Stomach (tissue), 9 donors: Measurements from ENCODE around the gene NRG2. TPM values are rescaled to one million over a fixed set of nuclear protein-coding genes. Genes with fewer than 3 reads are reported as not detected.
A peak's percentile ranks its signal among the peaks of the same experiment; 100 is the strongest.

Source experiments
- DNase-seq, 2 donors: peaks; one replicate each; pipeline versions ENCODE4 v3.0.0 to v3.0.0-alpha.2; 2013 to 2019
- H3K27ac ChIP-seq, 5 donors: fragments of 200-600 bp in 4 of 5; sonication (generic) in 4 of 5; one replicate each; pipeline ENCODE4 v1.5.1; 2013 to 2019; ENCODE audit warnings: mild to moderate bottlenecking in 1 of 5, moderate library complexity in 1 of 5
- H3K27me3 ChIP-seq, 3 donors: fragments of 200-600 bp; sonication (generic); one replicate each; pipeline ENCODE4 v1.5.1; 2017 to 2019; ENCODE audit warnings: mixed run types in 1 of 3
- H3K36me3 ChIP-seq, 4 donors: fragments of 200-600 bp; sonication (generic); 1 replicate in 3 of 4; 2 replicates in 1 of 4; pipeline ENCODE4 v1.5.1; 2016 to 2019
- H3K4me1 ChIP-seq, 4 donors: fragments of 200-600 bp; sonication (generic); one replicate each; pipeline ENCODE4 v1.5.1; 2016 to 2019
- H3K4me3 ChIP-seq, 4 donors: fragments of 200-600 bp; sonication (generic) in 3 of 4; one replicate each; pipeline ENCODE4 v1.5.1; 2016 to 2019; ENCODE audit warnings: mild to moderate bottlenecking in 1 of 4
- H3K9me3 ChIP-seq, 4 donors: fragments of 200-600 bp; sonication (generic); one replicate each; pipeline ENCODE4 v1.5.1; 2016 to 2019
- EP300 ChIP-seq: sonication (generic); formaldehyde crosslinking; IDR thresholded peaks from one replicate; pipeline ENCODE4 v1.6.1; 2017; ENCODE audit warnings: antibody characterized with exemption
- POLR2A ChIP-seq, 4 donors: fragments of 450-650 bp; IDR thresholded peaks; one replicate each; pipeline ENCODE4 v1.6.1; 2016; ENCODE audit warnings: antibody characterized with exemption in 4 of 4, control low read depth in 2 of 4, mild to moderate bottlenecking in 1 of 4, moderate library complexity in 1 of 4
- POLR2AphosphoS5 ChIP-seq, 3 donors: sonication (generic); formaldehyde crosslinking; IDR thresholded peaks; one replicate each; pipeline ENCODE4 v1.6.1; 2016; ENCODE audit warnings: antibody characterized with exemption in 3 of 3
- WGBS, 5 donors: extraction: QIAGEN DNeasy Blood & Tissue Kit in 3 of 5; methylation state at CpG; one replicate each; pipeline versions ENCODE4 v1.1.5 to v1.1.7; 2013 to 2018; 5-methylcytosine and 5-hydroxymethylcytosine counted together
- intact Hi-C: fragments of 100-400 bp; cut with DNase I; formaldehyde crosslinking; loops from one replicate; pipeline ENCODE4 v1.15.1; 2023; ENCODE audit warnings: low total_unique reads
- polyA plus RNA-seq, 3 donors: library from polyadenylated mRNA; stranded (reverse); fragments of 200-250 nt; gene quantifications; one replicate each; pipeline ENCODE4 v1.2.3, GENCODE V29; 2013
- total RNA-seq, 5 donors: library from RNA; depleted of rRNA; stranded (reverse); fragments of >200 nt; gene quantifications; one replicate each; pipeline versions ENCODE4 v1.1.0 to v1.2.3, GENCODE V29; 2014 to 2016
- TF ChIP-seq, protein P1 (sequence below), 7 experiments: fragments of 450-650 bp in 4 of 7; fragments of 200-600 bp in 3 of 7; sonication (generic) in 3 of 7; IDR thresholded peaks; one replicate each; pipeline ENCODE4 v1.5.1; 2016 to 2019; ENCODE audit warnings: antibody characterized with exemption in 7 of 7, control low read depth in 2 of 7, mild to moderate bottlenecking in 1 of 7
- donor health status: healthy with polysubstance abuse.
- donor health status: Bipolar disorder and iron deficiency.
- donor health status: healthy.

Gene NRG2
- total and polyA plus RNA-seq, 8 donors = 0.25 to 22.2 (median 1.2) TPM; not detected in 1

GRCh38 chr5:140083120-140083519 is 40.0 kb upstream of the NRG2 start:
- TF ChIP-seq, protein P1, sequence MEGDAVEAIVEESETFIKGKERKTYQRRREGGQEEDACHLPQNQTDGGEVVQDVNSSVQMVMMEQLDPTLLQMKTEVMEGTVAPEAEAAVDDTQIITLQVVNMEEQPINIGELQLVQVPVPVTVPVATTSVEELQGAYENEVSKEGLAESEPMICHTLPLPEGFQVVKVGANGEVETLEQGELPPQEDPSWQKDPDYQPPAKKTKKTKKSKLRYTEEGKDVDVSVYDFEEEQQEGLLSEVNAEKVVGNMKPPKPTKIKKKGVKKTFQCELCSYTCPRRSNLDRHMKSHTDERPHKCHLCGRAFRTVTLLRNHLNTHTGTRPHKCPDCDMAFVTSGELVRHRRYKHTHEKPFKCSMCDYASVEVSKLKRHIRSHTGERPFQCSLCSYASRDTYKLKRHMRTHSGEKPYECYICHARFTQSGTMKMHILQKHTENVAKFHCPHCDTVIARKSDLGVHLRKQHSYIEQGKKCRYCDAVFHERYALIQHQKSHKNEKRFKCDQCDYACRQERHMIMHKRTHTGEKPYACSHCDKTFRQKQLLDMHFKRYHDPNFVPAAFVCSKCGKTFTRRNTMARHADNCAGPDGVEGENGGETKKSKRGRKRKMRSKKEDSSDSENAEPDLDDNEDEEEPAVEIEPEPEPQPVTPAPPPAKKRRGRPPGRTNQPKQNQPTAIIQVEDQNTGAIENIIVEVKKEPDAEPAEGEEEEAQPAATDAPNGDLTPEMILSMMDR (IDR thresholded peaks at IDR 0.05) = no peak
- TF ChIP-seq POLR2AphosphoS5 (IDR thresholded peaks at IDR 0.05) = no peak
- TF ChIP-seq EP300 = no peak
- Histone ChIP-seq H3K27ac (no peak overlapping the region), H3K36me3 (no peaks in the 10 kb centered on the region), H3K27me3 (no peaks in the 10 kb centered on the region), H3K9me3 (no peaks in the 10 kb centered on the region), H3K4me3 (no peak overlapping the region), H3K4me1 (peaks cover 0 to 7% (median 0%) of the 10 kb centered on the region in 4 donors)
- no peak for DNase-seq
- intact Hi-C loops = no loop called here
- WGBS, 5 donors = 63 to 80% (median 64%) methylated on average over 1 of the region's 1 CpG

- intact Hi-C loops = no loop called here
- H3K9me3 ChIP-seq = no peaks in the 10 kb centered on the region
- H3K4me1 ChIP-seq = peaks cover 0 to 4% (median 4%) of the 10 kb centered on the region in 4 donors
- no peak overlapping the region for H3K27ac ChIP-seq
- H3K27me3 ChIP-seq = no peaks in the 10 kb centered on the region
- no peak overlapping the region for H3K4me3 ChIP-seq
- TF ChIP-seq, protein P1 (IDR thresholded peaks at IDR 0.05) = no peak
- TF ChIP-seq EP300 (no peak), POLR2AphosphoS5 (IDR thresholded peaks at IDR 0.05) (no peak), POLR2A (IDR thresholded peaks at IDR 0.05) (no peak)
- H3K36me3 ChIP-seq = no peaks in the 10 kb centered on the region
- DNase-seq = no peak
- WGBS, 5 donors = 66 to 78% (median 76%) methylated on average over 2 of the region's 2 CpGs
These were observed 33.7 kb upstream of the NRG2 start for GRCh38 chr5:140076788-140077187.

- H3K36me3 ChIP-seq = no peaks in the 10 kb centered on the region
- TF ChIP-seq EP300 = no peak
- no peak for TF ChIP-seq POLR2A (IDR thresholded peaks at IDR 0.05)
- no peak for TF ChIP-seq POLR2AphosphoS5 (IDR thresholded peaks at IDR 0.05)
- TF ChIP-seq, protein P1 (IDR thresholded peaks at IDR 0.05) = no peak
- no peak overlapping the region for H3K27ac ChIP-seq
- intact Hi-C loops = no loop called here
- H3K4me1 ChIP-seq = peaks cover 0 to 4% (median 4%) of the 10 kb centered on the region in 4 donors
- H3K9me3 ChIP-seq = no peaks in the 10 kb centered on the region
- no peak overlapping the region for H3K4me3 ChIP-seq
- no peaks in the 10 kb centered on the region for H3K27me3 ChIP-seq
- no peak for DNase-seq
- WGBS, 5 donors = 93 to 97% (median 93%) methylated on average over 1 of the region's 1 CpG
These were observed 33.0 kb upstream of the NRG2 start for GRCh38 chr5:140076142-140076541.

DNA sequence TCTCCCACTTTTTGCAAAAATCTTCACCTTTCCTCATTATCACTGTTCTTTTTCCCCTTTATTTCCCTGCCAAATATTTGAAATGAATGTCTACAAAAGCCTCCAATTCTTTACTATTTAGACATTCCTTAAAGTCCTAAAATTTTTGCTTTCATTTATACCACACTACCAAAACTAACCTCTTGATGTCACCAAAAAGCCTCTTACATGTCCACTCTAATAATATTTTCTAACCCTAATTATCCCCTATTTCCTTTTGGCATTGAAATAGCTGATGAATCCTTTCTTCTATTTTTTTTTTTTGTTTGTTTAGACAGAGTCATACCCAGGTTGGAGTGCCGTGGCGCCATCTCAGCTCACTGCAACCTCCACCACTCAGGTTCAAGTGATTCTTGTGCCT is 32.3 kb upstream of the NRG2 start:
- Histone ChIP-seq H3K27me3 (no peaks in the 10 kb centered on the region), H3K4me1 (peaks cover 0 to 4% (median 4%) of the 10 kb centered on the region in 4 donors), H3K36me3 (no peaks in the 10 kb centered on the region), H3K27ac (no peak overlapping the region), H3K9me3 (no peaks in the 10 kb centered on the region), H3K4me3 (no peak overlapping the region)
- intact Hi-C loops = no loop called here
- no peak for TF ChIP-seq EP300
- TF ChIP-seq, protein P1 (IDR thresholded peaks at IDR 0.05) = peak in 3 of 7 experiments; percentile 16 to 28 (median 21)
- no peak for DNase-seq
- 30 to 52% (median 35%) methylated on average over 2 of the region's 2 CpGs for WGBS, 5 donors
